K562 (cell line): ENCODE data around the gene SERTAD1. TPM values are rescaled to one million over a fixed set of nuclear protein-coding genes. Genes with fewer than 3 reads are reported as not detected.

Experiments
- BCL6 ChIP-seq: fragments of 250-450 bp; sonication (Bioruptor Pico); IDR thresholded peaks from 2 replicates; pipeline ENCODE4 v1.4.0; 2020
- MAFK ChIP-seq: IDR thresholded peaks from 2 replicates; pipeline ENCODE4 v1.6.1; 2011; ENCODE audit warnings: low read length, improper control_type of control experiment
- NR2C2 ChIP-seq, 2 experiments: fragments of 200-800 bp in 1 of 2; sonication (Bioruptor generic) in 1 of 2; sonication (generic) in 1 of 2; formaldehyde crosslinking in 1 of 2; IDR thresholded peaks; 2 replicates each; pipeline versions ENCODE4 v1.6.1 to v1.8.0; 2016 to 2022; ENCODE audit warnings: mild to moderate bottlenecking in 1 of 2, missing compliant biosample characterization in 1 of 2, missing genetic modification characterization in 1 of 2, missing genetic modification reagents in 1 of 2
- RREB1 ChIP-seq: fragments of 250-450 bp; sonication (Bioruptor Pico); IDR thresholded peaks from 2 replicates; pipeline ENCODE4 v1.4.0; 2020
- TAF7 ChIP-seq: fragments of 450-650 bp; IDR thresholded peaks from 2 replicates; pipeline ENCODE4 v1.6.1; 2016; ENCODE audit warnings: missing genetic modification characterization, missing compliant biosample characterization
- TARDBP ChIP-seq: fragments of 450-650 bp; IDR thresholded peaks from 2 replicates; pipeline ENCODE4 v1.6.1; 2016
- ZNF232 ChIP-seq: sonication (generic); formaldehyde crosslinking; IDR thresholded peaks from 2 replicates; pipeline ENCODE4 v1.8.0; 2022; ENCODE audit warnings: mild to moderate bottlenecking, missing genetic modification reagents
- ZNF318 ChIP-seq, 2 experiments: fragments of 450-650 bp; IDR thresholded peaks; 2 replicates each; pipeline ENCODE4 v1.6.1; 2016; ENCODE audit warnings: mild to moderate bottlenecking in 2 of 2, borderline replicate concordance in 1 of 2, low read depth in 1 of 2, moderate library complexity in 1 of 2
- polyA plus RNA-seq, 8 experiments: library from polyadenylated mRNA; depleted of rRNA in 4 of 8; stranded (reverse) in 5 of 8; unstranded in 3 of 8; fragments of >200 nt; fragmentation: Nextera tagmentation in 2 of 8; fragmentation: Illumina TruSeq in 1 of 8; extraction: Ambion mirVana in 2 of 8; extraction: Trizol in 1 of 8; gene quantifications; 2 replicates each; pipeline versions ENCODE4 v1.2.1 to v1.2.3, GENCODE V29; 2011 to 2014; ENCODE audit warnings: inconsistent platforms in 1 of 8, missing spikeins in 1 of 8
- total RNA-seq, 7 experiments: library from RNA; depleted of rRNA in 6 of 7; stranded (reverse); fragments of >200 nt in 6 of 7; fragmentation: Illumina TruSeq in 2 of 7; extraction: Trizol in 2 of 7; gene quantifications; 2 replicates each; pipeline versions ENCODE4 v1.2.1 to v1.2.3, GENCODE V29; 2011 to 2021; ENCODE audit warnings: low replicate concordance in 1 of 7
- TF ChIP-seq, protein P1 (sequence below): IDR thresholded peaks from 2 replicates; pipeline ENCODE4 v1.6.1; 2012; ENCODE audit warnings: low read depth, low read length, improper control_type of control experiment, borderline replicate concordance

Gene SERTAD1
- total and polyA plus RNA-seq, 9 of the 15 experiments (the other 6 are each of a cell fraction or from before 2014, with no cell fraction given): 0.15 to 8.7 (median 4.9) TPM

- TF ChIP-seq RREB1 (CRISPR knock-in tag) (no peak), BCL6 (CRISPR knock-in tag) (no peak), ZNF232 (CRISPR knock-in tag) (no peak), NR2C2 (CRISPR knock-in tag; IDR thresholded peaks at IDR 0.05) (peak; percentile 87), NR2C2 (tag; IDR thresholded peaks at IDR 0.05) (peak; percentile 85), MAFK (no peak), TARDBP (0 out of 2 replicates have a peak, but pooled peaks have one; percentile 11), ZNF318 (IDR thresholded peaks at IDR 0.05; ENCODE audit: borderline replicate concordance in 1 of 2, low read depth in 1 of 2) (0 out of 4 replicates have a peak, but pooled peaks of 1 of the 2 experiments have one; percentile 19), TAF7 (tag) (0 out of 2 replicates have a peak, but pooled peaks have one; percentile 5)
- TF ChIP-seq, protein P1, sequence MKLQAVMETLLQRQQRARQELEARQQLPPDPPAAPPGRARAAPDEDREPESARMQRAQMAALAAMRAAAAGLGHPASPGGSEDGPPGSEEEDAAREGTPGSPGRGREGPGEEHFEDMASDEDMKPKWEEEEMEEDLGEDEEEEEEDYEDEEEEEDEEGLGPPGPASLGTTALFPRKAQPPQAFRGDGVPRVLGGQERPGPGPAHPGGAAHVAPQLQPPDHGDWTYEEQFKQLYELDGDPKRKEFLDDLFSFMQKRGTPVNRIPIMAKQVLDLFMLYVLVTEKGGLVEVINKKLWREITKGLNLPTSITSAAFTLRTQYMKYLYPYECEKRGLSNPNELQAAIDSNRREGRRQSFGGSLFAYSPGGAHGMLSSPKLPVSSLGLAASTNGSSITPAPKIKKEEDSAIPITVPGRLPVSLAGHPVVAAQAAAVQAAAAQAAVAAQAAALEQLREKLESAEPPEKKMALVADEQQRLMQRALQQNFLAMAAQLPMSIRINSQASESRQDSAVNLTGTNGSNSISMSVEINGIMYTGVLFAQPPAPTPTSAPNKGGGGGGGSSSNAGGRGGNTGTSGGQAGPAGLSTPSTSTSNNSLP: no peak
Observed at GRCh38 chr19:40443131-40443999, 17.6 kb upstream of the SERTAD1 start (continued).
